LNCaP clone FGC (cell line): ENCODE results near the gene CLSTN2.

Experiments used
- DNase-seq: peaks from one replicate; pipeline ENCODE4 v3.0.0-alpha.2; 2011; ENCODE audit warnings: low read depth
- H3K4me3 ChIP-seq: 2 replicates; pipeline ENCODE4 v1.5.1; 2011; ENCODE audit warnings: mild to moderate bottlenecking, low read depth, low read length, control low read depth
- TF ChIP-seq, protein P1 (sequence below): IDR thresholded peaks from 2 replicates; pipeline ENCODE4 v1.5.1; 2012; ENCODE audit warnings: mild to moderate bottlenecking; ENCODE audit not compliant: control insufficient read depth, insufficient read depth; ENCODE audit errors: extremely low read depth

The CLSTN2 gene

GRCh38 chr3:140436421-140436820 is 501.4 kb downstream of the CLSTN2 start:
- TF ChIP-seq, protein P1, sequence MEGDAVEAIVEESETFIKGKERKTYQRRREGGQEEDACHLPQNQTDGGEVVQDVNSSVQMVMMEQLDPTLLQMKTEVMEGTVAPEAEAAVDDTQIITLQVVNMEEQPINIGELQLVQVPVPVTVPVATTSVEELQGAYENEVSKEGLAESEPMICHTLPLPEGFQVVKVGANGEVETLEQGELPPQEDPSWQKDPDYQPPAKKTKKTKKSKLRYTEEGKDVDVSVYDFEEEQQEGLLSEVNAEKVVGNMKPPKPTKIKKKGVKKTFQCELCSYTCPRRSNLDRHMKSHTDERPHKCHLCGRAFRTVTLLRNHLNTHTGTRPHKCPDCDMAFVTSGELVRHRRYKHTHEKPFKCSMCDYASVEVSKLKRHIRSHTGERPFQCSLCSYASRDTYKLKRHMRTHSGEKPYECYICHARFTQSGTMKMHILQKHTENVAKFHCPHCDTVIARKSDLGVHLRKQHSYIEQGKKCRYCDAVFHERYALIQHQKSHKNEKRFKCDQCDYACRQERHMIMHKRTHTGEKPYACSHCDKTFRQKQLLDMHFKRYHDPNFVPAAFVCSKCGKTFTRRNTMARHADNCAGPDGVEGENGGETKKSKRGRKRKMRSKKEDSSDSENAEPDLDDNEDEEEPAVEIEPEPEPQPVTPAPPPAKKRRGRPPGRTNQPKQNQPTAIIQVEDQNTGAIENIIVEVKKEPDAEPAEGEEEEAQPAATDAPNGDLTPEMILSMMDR = no peak
- no peak overlapping the region for H3K4me3 ChIP-seq
- DNase-seq = no peak

DNA sequence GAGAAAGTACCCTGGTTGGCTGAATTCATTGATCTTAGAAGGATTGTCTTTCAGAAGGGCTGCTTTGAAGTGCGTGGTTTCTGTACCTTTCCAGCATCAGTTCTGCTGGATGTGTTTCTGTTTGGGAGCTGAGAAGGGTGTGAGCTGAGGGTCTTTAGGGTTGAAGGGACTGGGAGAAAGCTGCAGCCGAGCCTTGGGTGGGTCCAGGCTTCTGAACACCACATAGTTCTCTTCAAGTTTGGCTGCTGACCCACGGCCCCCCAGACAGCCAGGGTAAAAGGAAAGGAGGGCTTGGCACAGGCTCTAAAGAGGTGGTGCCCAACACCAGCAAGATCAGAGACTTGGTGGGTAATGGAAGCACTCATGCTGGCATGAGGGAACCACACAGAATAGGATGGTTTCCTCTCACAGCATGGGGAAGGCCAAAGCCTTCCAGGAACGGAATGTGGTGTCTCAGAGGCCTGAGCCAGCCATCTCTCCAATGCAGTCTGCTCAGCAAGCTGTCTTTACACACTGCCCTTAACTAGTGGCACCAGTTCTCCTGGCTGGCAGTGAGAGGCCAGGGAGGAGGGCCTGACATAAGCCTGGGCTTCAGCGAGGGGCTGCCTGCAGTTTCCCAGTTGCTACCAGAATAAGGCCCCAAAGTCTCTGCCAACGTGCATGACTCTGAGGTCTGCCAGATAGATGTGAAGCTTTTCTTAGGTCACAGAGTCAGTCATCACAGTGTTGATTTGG is 503.9 kb downstream of the CLSTN2 start:
- TF ChIP-seq, protein P1 = no peak
- no peak overlapping the region for H3K4me3 ChIP-seq
- peak; percentile 10 for DNase-seq

DNA sequence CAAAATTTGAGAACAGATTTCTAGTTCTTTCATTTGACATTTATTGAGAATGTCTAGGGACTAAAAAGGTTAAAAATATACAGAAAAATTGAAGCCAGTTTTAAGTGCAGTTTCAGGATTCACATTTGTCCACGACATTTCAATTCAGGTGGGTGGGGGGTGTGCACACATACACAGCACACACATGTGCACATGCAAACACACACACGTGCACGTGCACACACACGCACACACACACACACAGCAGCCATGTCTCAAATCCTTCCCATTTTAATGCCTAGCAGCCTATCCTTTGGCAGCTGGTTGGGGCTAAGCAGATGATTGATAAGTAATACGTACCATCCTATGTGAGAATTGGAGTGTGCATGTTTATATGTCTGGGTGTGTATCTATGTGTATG is 504.5 kb downstream of the CLSTN2 start:
- no peak overlapping the region for H3K4me3 ChIP-seq
- TF ChIP-seq, protein P1 = no peak
- DNase-seq = no peak

DNA sequence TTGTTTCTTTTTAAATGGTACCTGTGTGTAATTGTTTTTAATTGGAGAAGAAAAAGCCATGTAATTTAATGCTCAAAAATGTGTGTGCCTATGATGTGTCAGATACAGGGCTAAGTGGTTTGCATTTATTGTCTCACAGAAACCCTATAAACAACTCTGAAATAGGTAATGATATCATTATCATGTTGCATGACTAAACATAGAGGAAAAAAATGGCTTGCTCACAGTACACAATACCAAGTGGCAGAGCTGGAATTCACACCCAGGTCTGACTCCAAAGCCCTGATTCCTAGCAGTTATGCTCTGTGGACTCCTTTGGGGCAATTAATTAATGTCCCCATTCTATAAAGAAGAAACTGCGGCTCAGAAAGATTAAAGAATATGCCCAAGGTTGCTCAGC is 505.5 kb downstream of the CLSTN2 start:
- H3K4me3 ChIP-seq = no peak overlapping the region
- TF ChIP-seq, protein P1 = no peak
- no peak for DNase-seq

DNA sequence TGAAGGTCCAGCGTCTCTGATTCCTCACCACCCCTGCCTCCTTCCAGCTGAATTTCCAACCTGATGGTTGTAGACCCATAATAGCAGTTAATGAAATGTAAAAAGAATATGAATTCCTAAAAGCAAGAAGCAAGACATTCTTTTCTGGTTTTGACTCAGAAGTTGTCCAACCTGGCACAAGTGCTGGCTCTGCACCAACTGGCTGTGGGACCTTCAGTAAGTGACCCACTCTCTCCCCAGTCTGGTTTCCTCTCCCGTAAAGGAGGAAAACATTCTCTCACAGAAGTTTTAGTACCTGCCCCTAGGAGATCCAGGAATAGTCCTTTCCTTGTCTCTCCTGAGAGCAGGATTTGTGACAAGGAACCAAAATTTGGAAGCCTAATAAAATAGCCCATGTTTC is 506.0 kb downstream of the CLSTN2 start:
- no peak overlapping the region for H3K4me3 ChIP-seq
- peak; percentile 27 for DNase-seq
- TF ChIP-seq, protein P1 = no peak

- no peak overlapping the region for H3K4me3 ChIP-seq
- DNase-seq = no peak
These were observed 507.6 kb downstream of the CLSTN2 start for GRCh38 chr3:140442621-140443020.

More at GRCh38 chr3:140442621-140443020, 507.6 kb downstream of the CLSTN2 start:
- TF ChIP-seq, protein P1 = no peak
